Stimulated activated CD4-positive, alpha-beta T cell treated with anti-CD3 and anti-CD28 coated beads, Interleukin-2, amount 100 ng/mL, for 48 hours (primary cell): ENCODE data around the gene SEC11C.

Source experiments
- DNase-seq, 2 donors: peaks; one replicate each; pipeline ENCODE4 v3.0.0-alpha.2; 2020

The SEC11C gene

GRCh38 chr18:59145055-59145454 is 5.4 kb downstream of the SEC11C start:
- no peak for DNase-seq

GRCh38 chr18:59148192-59148591 is 8.5 kb downstream of the SEC11C start:
- no peak for DNase-seq

DNA sequence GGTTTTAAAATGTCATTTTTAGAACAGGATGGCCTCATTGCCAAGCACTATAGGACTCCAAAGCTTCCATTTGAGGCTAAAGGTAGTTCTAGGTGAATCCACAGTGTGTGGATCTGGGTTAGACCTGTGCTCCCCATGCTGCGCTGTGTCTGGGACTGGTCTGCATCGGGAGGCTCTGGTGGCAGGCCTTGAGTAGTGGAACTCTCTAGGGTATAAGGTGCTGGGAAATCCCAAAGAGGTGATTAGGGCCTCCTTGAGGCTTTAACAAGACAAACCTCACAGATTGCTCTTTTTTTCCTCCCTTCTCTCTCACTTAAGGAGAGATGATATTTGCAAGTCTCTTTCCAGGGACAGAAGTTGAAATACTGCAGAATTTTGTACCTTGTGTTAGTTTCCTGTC is 9.3 kb downstream of the SEC11C start:
- DNase-seq, result no peak

GRCh38 chr18:59149416-59149815 is 9.7 kb downstream of the SEC11C start:
- DNase-seq, result no peak

GRCh38 chr18:59150236-59150635 is 10.6 kb downstream of the SEC11C start:
- DNase-seq, result no peak

- no peak for DNase-seq
Observed at GRCh38 chr18:59155153-59155552, 15.5 kb downstream of the SEC11C start.

DNA sequence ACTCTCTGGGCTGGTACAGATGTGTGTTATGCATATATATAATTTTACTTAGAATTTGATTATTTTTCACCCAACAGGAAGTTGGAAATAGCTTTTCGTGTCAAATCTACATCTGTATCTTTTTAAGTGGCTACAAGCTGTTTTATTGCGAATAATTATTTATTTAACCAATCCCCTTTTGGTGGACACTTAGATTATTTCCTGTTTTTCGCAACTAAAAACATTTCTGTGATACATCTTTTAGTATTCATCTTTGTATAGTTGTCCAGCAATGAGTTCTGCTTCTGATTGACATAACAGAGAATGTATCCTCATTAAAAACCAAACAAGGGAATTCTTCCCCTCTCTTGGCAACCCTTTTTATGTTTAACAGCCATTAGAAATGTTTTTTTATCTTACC is 16.6 kb downstream of the SEC11C start:
- no peak for DNase-seq

- no peak for DNase-seq
Observed at GRCh38 chr18:59159265-59159664, 19.6 kb downstream of the SEC11C start.

DNA sequence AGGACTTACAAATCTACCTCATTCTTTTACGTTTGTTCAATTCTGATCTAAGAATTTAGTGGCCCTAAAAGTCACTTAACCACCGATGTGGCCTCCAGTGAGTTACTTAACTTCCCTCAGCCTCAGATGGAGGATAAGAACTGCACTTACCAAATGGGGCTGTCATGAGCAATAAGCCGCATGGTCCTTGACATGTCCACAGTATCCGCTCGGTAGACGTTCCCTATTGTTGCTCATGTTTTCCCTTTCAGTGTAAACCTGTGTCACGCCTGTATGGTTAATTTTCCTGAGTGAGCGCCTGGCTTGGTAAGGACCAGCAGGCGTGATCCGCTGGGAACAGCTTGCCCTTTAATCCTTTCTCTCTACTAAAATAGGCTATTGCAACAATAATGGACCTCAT is 20.3 kb downstream of the SEC11C start:
- no peak for DNase-seq

DNA sequence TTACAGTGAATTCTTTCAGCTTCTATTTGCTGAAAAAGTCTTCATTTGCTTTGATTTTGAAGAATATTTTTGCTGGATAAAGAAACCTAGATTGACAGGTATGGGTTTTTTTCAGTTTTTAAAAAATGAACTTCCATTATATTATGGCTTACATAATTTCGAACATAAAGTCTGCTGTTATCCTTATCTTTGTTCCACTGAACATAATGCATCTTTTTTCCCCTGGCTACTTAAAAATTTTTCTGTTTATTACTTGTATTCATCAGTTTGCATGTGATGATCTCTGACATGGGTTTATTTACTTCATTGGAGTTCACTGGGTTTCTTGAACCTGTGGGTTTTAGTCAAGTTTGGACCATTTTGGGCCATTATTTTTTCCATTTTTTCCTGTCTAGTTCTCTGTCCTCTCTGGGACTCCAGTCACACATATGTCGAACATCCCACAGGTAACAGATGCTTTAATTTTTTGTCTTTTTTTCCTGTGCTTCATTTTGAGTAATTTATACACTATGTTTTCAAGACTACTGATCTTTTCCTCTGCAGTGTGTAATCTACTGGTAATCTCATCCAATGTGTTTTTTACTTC is 33.1 kb downstream of the SEC11C start:
- DNase-seq, result no peak

DNA sequence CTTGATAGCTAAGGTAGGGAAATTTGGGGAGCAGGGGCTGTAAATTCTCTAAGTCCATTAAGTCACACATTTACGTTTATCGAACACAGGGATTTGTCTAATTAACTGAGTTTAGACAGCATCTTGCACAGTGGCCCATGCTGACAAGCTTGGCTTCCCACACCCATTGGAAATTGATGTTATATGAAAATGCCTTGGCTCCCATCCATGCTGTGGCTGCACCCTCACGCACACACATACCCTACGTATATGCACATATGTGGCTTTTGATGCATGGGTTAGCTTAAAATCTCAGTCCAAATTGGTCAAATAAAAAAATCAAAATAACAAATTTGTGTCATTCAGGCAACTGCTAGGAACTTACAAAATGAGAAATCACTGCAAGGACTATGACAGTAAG is 37.8 kb downstream of the SEC11C start:
- DNase-seq, result no peak

DNA sequence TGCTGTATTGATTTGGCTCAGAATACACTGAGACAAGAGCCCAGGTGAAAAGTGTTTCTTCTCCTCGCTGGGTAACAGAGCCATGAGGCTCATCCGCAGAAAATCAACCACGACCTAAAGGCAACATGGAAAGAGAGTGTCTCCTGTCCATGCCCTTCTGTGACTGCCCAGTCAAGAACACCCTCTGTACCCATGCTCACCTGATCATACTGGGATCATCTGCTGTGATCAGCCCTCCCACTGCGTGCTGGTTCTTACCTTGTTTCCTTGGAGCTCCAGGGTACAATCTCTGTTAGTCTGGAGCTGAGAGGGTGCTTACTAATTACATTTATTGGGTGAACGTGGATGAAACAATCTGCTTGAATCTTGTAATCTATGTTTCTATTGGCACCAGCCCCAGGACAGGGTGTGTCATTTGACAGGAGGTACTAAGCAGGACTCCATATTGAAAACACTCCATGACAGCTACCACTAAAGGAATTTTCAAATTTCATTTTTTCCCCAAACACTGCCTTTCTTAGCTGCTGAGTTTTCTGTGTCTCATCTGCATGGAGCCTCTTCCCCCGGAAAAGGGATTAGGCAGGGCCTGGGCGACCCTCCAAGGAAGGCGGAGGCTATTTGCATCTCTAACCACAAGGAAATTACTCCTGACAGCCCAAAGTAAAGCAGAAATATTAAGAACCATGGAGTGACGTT is 40.6 kb downstream of the SEC11C start:
- DNase-seq, result no peak

DNA sequence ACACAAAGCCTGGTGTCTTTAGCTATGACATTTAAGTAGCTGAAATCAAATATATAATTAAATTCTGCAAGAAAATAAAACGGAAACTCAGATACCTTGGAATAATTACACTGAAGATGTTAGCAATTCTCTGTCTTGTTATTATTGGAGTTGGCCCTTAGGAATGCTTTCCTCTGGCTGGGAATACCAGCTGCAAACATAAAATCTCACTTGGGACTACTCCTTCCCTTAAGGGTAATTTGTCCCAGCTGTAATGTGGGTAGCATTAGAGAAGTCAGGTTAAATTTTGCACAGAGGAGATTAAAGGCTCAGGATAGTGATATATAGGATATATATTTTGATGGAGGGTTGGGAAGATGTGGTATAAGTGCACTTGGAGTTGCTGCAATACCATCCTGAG is 43.0 kb downstream of the SEC11C start:
- no peak for DNase-seq

DNA sequence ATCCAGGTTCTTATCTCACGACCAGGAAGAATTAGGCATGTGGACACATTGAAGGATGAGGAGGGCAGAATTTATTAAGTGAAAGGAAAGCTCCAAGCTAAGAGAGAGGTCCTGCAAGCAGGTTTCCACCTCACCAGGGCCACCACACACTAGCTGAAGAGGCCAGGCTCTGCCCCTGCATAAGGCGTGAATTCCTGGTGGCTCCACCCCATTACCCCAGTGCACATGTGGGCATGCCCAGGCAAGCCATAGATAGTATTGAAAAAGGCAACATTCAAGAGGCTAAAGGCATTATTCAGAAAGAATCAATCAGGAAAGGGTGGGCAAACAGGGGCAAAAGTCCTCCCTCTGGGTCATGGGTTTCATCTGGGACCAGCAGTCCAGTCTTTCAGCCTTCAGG is 49.3 kb downstream of the SEC11C start:
- no peak for DNase-seq

- no peak for DNase-seq
Observed at GRCh38 chr18:59189746-59190145, 50.1 kb downstream of the SEC11C start.

GRCh38 chr18:59196161-59196725 is 56.6 kb downstream of the SEC11C start:
- no peak for DNase-seq

DNA sequence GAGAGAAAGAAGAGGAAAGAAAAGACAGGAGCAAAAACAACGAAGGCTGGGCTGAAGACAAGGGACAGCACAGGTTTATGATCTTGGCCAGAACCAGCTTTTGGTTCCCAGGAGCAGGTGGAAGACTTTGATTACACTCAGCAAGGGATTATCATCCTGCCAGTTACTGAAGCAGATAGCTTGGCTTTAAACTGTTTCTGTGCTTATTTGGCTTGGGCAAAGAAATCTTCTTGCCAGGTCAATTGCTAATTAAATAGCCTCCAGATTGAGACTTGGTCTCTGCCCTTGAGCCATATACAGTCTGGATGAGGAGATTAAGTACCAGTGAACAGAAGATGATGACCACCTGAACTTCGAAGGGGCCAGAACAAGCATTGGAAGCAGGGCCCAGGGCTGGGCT is 58.0 kb downstream of the SEC11C start:
- no peak for DNase-seq

- no peak for DNase-seq
Observed at GRCh38 chr18:59198215-59198614, 58.5 kb downstream of the SEC11C start.

DNA sequence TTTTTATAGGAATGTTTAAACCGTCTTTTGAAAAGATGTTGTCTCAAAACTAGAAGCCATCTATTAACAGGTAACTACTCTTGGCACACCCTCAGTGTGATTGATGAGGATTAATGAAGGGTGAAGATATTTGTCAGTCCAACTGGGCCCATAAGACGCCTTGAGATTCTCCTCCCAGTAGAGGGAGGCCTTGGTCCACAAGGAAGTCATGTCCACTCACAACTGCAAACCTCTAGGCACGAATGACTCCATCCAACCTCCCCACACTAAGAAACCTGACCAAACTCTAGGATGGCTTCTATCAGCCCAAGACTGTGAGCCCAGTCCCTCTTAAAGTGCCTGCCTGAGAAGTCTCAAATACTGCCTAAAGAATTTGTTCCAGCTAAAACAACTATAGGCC is 61.1 kb downstream of the SEC11C start:
- no peak for DNase-seq

DNA sequence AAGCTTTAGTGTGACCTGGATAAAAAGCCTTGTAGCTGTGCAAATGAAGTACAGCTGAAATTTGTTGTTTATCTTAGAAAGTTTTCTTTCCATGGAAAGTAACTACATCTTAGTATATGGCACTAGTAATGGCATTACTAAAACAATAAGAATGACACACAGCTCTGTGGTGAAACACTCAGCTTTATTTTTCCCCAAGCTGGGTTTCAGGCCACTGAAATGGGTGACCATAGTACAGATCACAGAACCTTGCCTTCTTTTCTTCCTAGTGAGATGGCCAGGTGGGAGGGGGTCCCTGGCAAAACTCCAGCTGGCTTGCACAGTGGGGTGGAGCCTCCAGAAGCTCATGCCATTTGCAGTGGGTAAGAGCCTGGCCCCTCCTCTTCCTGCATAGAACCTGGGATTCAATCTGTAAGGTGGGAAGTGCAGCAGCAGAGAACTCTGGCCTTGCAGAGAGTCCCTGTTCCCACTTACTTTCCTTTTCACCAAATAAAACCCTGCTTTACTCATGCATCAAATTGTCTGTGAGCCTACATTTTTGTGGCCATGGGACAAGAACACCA is 62.7 kb downstream of the SEC11C start:
- no peak for DNase-seq

- DNase-seq, result no peak
Observed at GRCh38 chr18:59207506-59207905, 67.8 kb downstream of the SEC11C start.
